ELR (cell line): Measurements from ENCODE around the gene THRB.

Experiments
- DNase-seq: peaks from one replicate; pipeline ENCODE4 v3.0.0-alpha.2; 2015; ENCODE audit warnings: low read depth

THRB gene

GRCh38 chr3:24142127-24142526, 352.5 kb downstream of the THRB start:
- DNase-seq: no peak

- DNase-seq: no peak
Observed at GRCh38 chr3:24141548-24141947, 353.1 kb downstream of the THRB start.

GRCh38 chr3:24139463-24140412, 354.9 kb downstream of the THRB start:
- DNase-seq: no peak

GRCh38 chr3:24138876-24139256, 355.8 kb downstream of the THRB start:
- no peak for DNase-seq

- DNase-seq: no peak
Observed at GRCh38 chr3:24137958-24138875, 356.4 kb downstream of the THRB start.

GRCh38 chr3:24137334-24137733, 357.3 kb downstream of the THRB start:
- no peak for DNase-seq

- no peak for DNase-seq
Observed at GRCh38 chr3:24136624-24137310, 357.9 kb downstream of the THRB start.

- DNase-seq: no peak
Observed at GRCh38 chr3:24135280-24135679, 359.4 kb downstream of the THRB start.

GRCh38 chr3:24133942-24134341, 360.7 kb downstream of the THRB start:
- DNase-seq: no peak

- no peak for DNase-seq
Observed at GRCh38 chr3:24133436-24133835, 361.2 kb downstream of the THRB start.

GRCh38 chr3:24129549-24129948, 365.1 kb downstream of the THRB start:
- no peak for DNase-seq

GRCh38 chr3:24128199-24129005, 366.2 kb downstream of the THRB start:
- peak; percentile 15 for DNase-seq

GRCh38 chr3:24123596-24123995, 371.1 kb downstream of the THRB start:
- peak; percentile 36 for DNase-seq

GRCh38 chr3:24120434-24120833, 374.2 kb downstream of the THRB start:
- DNase-seq: no peak

- peak; percentile 78 for DNase-seq
Observed at GRCh38 chr3:24119321-24119751, 375.3 kb downstream of the THRB start.

GRCh38 chr3:24117508-24117907, 377.1 kb downstream of the THRB start:
- no peak for DNase-seq

GRCh38 chr3:24111711-24112110, 382.9 kb downstream of the THRB start:
- no peak for DNase-seq

- DNase-seq: no peak
Observed at GRCh38 chr3:24110051-24110450, 384.6 kb downstream of the THRB start.

- DNase-seq: peak; percentile 35
Observed at GRCh38 chr3:24101676-24102168, 392.9 kb downstream of the THRB start.

- no peak for DNase-seq
Observed at GRCh38 chr3:24100696-24101402, 393.8 kb downstream of the THRB start.
